CD14-positive monocyte (primary cell): Measurements from ENCODE around the gene CDK5. TPM values are rescaled to one million over a fixed set of nuclear protein-coding genes. Genes with fewer than 3 reads are reported as not detected.

Source experiments
- DNase-seq, 3 donors: peaks; one replicate each; pipeline ENCODE4 v3.0.0-alpha.2; 2011 to 2022
- H2AFZ ChIP-seq: 2 replicates; pipeline ENCODE4 v1.6.0; 2012; ENCODE audit warnings: mild to moderate bottlenecking, low read depth, low read length, inconsistent platforms; ENCODE audit not compliant: insufficient read depth, poor library complexity, severe bottlenecking
- H3K27ac ChIP-seq, 2 donors: 1 replicate in 1 of 2; 2 replicates in 1 of 2; pipeline ENCODE4 v1.5.1; 2012 to 2013; ENCODE audit warnings: low read length in 2 of 2, control low read depth in 1 of 2, inconsistent platforms in 1 of 2, low read depth in 1 of 2, mild to moderate bottlenecking in 1 of 2
- H3K27me3 ChIP-seq, 2 donors: one replicate each; pipeline versions ENCODE4 v1.6.0 to v1.6.1; 2011 to 2013; ENCODE audit warnings: low read length in 2 of 2; ENCODE audit not compliant: control insufficient read depth in 2 of 2, insufficient read depth in 2 of 2
- H3K36me3 ChIP-seq, 2 donors: replicated peaks in 1 of 2; 1 replicate in 1 of 2; 2 replicates in 1 of 2; pipeline versions ENCODE4 v1.5.1 to v1.6.1; 2012 to 2013; ENCODE audit warnings: low read length in 2 of 2, control low read depth in 1 of 2, inconsistent platforms in 1 of 2, mild to moderate bottlenecking in 1 of 2; ENCODE audit not compliant: insufficient read depth in 2 of 2, control insufficient read depth in 1 of 2
- H3K4me1 ChIP-seq, 2 donors: 1 replicate in 1 of 2; 2 replicates in 1 of 2; pipeline versions ENCODE4 v1.5.1 to v1.6.1; 2012 to 2013; ENCODE audit warnings: low read length in 2 of 2, control low read depth in 1 of 2, inconsistent platforms in 1 of 2, mild to moderate bottlenecking in 1 of 2, moderate library complexity in 1 of 2; ENCODE audit not compliant: insufficient read depth in 2 of 2, control insufficient read depth in 1 of 2
- H3K4me2 ChIP-seq: replicated peaks from 2 replicates; pipeline ENCODE3; 2012; ENCODE audit warnings: low read length, moderate library complexity, mild to moderate bottlenecking; ENCODE audit not compliant: poor library complexity, severe bottlenecking; ENCODE audit errors: extremely low read depth
- H3K4me3 ChIP-seq, 3 experiments: fragments of 200-600 bp in 1 of 3; sonication (generic) in 1 of 3; replicated peaks in 1 of 3; 1 replicate in 2 of 3; 2 replicates in 1 of 3; pipeline ENCODE4 v1.5.1; 2011 to 2013; ENCODE audit warnings: low read length in 3 of 3, mild to moderate bottlenecking in 3 of 3, control low read depth in 2 of 3, low read depth in 2 of 3, inconsistent platforms in 1 of 3, moderate library complexity in 1 of 3
- H3K79me2 ChIP-seq: 2 replicates; pipeline ENCODE4 v1.6.0; 2012; ENCODE audit warnings: mild to moderate bottlenecking, control low read depth, inconsistent platforms, low read length, moderate library complexity; ENCODE audit not compliant: insufficient read depth
- H3K9ac ChIP-seq: 2 replicates; pipeline ENCODE4 v1.6.0; 2017; ENCODE audit warnings: low read length, mild to moderate bottlenecking; ENCODE audit not compliant: insufficient read depth, poor library complexity, severe bottlenecking
- H3K9me3 ChIP-seq, 2 donors: replicated peaks in 1 of 2; 1 replicate in 1 of 2; 2 replicates in 1 of 2; pipeline versions ENCODE4 v1.5.1 to v1.6.1; 2012 to 2013; ENCODE audit warnings: low read length in 2 of 2, control low read depth in 1 of 2; ENCODE audit not compliant: control insufficient read depth in 1 of 2, insufficient read depth in 1 of 2
- H4K20me1 ChIP-seq: 2 replicates; pipeline ENCODE4 v1.6.0; 2012; ENCODE audit warnings: mild to moderate bottlenecking, low read length, control low read depth, moderate library complexity; ENCODE audit not compliant: insufficient read depth
- H3K27ac Mint-ChIP-seq, 7 donors: one replicate each; pipeline ENCODE4 v1.8.0; 2020; ENCODE audit warnings: mild to moderate bottlenecking in 7 of 7, mixed read lengths in 7 of 7, moderate library complexity in 6 of 7, inconsistent platforms in 2 of 7
- H3K27me3 Mint-ChIP-seq, 3 donors: one replicate each; pipeline ENCODE4 v1.8.0; 2021 to 2022; ENCODE audit warnings: low read depth in 3 of 3, mild to moderate bottlenecking in 3 of 3, mixed read lengths in 3 of 3, moderate library complexity in 3 of 3, inconsistent platforms in 1 of 3
- H3K36me3 Mint-ChIP-seq, 2 donors: one replicate each; pipeline ENCODE4 v1.8.0; 2020; ENCODE audit warnings: mixed read lengths in 2 of 2, inconsistent platforms in 1 of 2, mild to moderate bottlenecking in 1 of 2
- H3K4me1 Mint-ChIP-seq: one replicate; pipeline ENCODE4 v1.8.0; 2020; ENCODE audit warnings: mild to moderate bottlenecking, mixed read lengths
- H3K4me3 Mint-ChIP-seq, 2 donors: one replicate each; pipeline ENCODE4 v1.8.0; 2020; ENCODE audit warnings: mild to moderate bottlenecking in 2 of 2, mixed read lengths in 2 of 2, moderate library complexity in 1 of 2
- H3K9me3 Mint-ChIP-seq, 7 donors: one replicate each; pipeline ENCODE4 v1.8.0; 2020 to 2022; ENCODE audit warnings: mixed read lengths in 7 of 7, mild to moderate bottlenecking in 6 of 7, moderate library complexity in 6 of 7, inconsistent platforms in 2 of 7
- CTCF ChIP-seq: fragments of 200-600 bp; IDR thresholded peaks from one replicate; pipeline ENCODE4 v1.8.0; 2022; ENCODE audit warnings: antibody characterized with exemption, mild to moderate bottlenecking
- WGBS: methylation state at CpG from one replicate; pipeline ENCODE4 v1.1.5; 2013; ENCODE audit warnings: missing lambda C conversion rate; ENCODE audit not compliant: insufficient coverage; 5-methylcytosine and 5-hydroxymethylcytosine counted together
- intact Hi-C, 2 donors: fragments of 100-400 bp; cut with micrococcal nuclease; formaldehyde crosslinking; loops; one replicate each; pipeline versions ENCODE4 v1.15.0 to v1.15.1; 2023
- polyA plus RNA-seq, 3 donors: library from polyadenylated mRNA; depleted of rRNA in 1 of 3; unstranded in 2 of 3; stranded (reverse) in 1 of 3; fragments of 300-500 nt in 2 of 3; fragments of >200 nt in 1 of 3; fragmentation: Illumina TruSeq in 2 of 3; gene quantifications; 1 replicate in 2 of 3; 2 replicates in 1 of 3; pipeline ENCODE4 v1.2.3, GENCODE V29; 2012 to 2021

CDK5 gene
- polyA plus RNA-seq, 3 donors: 14.9 to 31.2 (median 24.9) TPM

- Histone ChIP-seq H3K4me1 (peaks cover 10 to 14% of the 10 kb centered on the region in 2 donors), H3K79me2 (peaks cover 19% of the 10 kb centered on the region), H3K9ac (no peak overlapping the region), H3K27me3 (no peaks in the 10 kb centered on the region), H4K20me1 (peaks cover 53% of the 10 kb centered on the region), H3K9me3 (no peaks in the 10 kb centered on the region), H3K4me3 (no peak overlapping the region), H3K27ac (no peak overlapping the region), H3K4me2 (no peak overlapping the region), H3K36me3 (peaks cover 54 to 69% of the 10 kb centered on the region in 2 donors), H2AFZ (no peak overlapping the region)
- Mint-ChIP-seq H3K9me3 (peaks cover 0 to 3% (median 0%) of the 10 kb centered on the region in 7 donors), H3K27me3 (peaks cover 0 to 1% (median 0%) of the 10 kb centered on the region in 3 donors), H3K4me3 (no peak overlapping the region), H3K4me1 (peaks cover 13% of the 10 kb centered on the region), H3K27ac (no peak overlapping the region), H3K36me3 (peaks cover 45 to 63% of the 10 kb centered on the region in 2 donors)
- intact Hi-C loops: loop anchor here in 1 of 2 donors (5.0 kb wide), 1 partner anchor 37 kb away; no protein-coding TSS in a partner anchor
- no peak for TF ChIP-seq CTCF
- WGBS: 92% methylated on average over 7 of the region's 7 CpGs
- DNase-seq: no peak
Measured at GRCh38 chr7:151075662-151075971, 17.9 kb upstream of the CDK5 start.

DNA sequence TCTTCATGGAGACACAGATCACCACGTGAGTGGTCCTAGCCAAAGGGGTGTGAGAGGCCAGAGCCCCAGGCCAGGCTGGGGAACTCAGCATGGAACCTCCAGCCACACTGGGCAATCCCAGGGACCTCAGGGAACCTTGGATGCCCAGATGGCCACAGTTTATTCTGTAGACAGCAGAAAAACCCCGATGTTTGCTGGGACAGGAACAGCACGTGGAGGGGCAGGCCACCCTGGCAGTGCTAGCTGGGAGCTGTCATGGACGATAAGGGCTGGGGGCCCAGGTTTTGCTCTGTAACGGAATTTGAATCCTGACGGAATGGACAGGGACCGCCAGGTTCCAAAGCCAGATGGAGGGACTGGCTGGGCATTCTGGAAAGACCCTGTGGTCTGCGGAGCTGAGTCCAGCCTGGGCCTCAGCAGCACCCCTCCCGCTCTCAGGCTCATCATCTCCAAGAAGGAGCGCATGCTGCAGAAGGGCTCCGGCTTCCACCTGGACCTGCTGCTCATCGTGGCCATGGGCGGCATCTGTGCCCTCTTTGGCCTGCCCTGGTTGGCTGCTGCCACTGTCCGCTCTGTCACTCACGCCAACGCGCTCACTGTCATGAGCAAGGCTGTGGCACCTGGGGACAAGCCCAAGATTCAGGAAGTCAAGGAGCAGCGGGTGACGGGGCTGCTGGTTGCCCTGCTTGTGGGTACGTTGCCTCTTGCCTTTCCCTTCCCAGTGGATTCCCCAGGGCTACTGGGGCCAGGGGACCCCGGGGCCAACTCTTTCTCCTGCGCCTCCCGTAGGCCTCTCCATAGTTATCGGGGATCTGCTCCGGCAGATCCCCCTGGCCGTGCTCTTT, 17.3 kb upstream of the CDK5 start:
- WGBS: 93% methylated on average over 26 of the region's 26 CpGs
- Mint-ChIP-seq H3K27me3 (peaks cover 0 to 1% (median 0%) of the 10 kb centered on the region in 3 donors), H3K4me3 (no peak overlapping the region), H3K4me1 (peaks cover 13% of the 10 kb centered on the region), H3K36me3 (peaks cover 51 to 69% of the 10 kb centered on the region in 2 donors), H3K9me3 (peaks cover 0 to 3% (median 0%) of the 10 kb centered on the region in 7 donors), H3K27ac (no peak overlapping the region)
- Histone ChIP-seq H3K9me3 (no peaks in the 10 kb centered on the region), H3K27me3 (no peaks in the 10 kb centered on the region), H3K4me3 (no peak overlapping the region), H3K36me3 (peaks cover 60 to 75% of the 10 kb centered on the region in 2 donors), H3K27ac (no peak overlapping the region), H3K4me2 (no peak overlapping the region), H2AFZ (no peak overlapping the region), H4K20me1 (peaks cover 51% of the 10 kb centered on the region), H3K9ac (no peak overlapping the region), H3K4me1 (peaks cover 8 to 11% of the 10 kb centered on the region in 2 donors), H3K79me2 (peaks cover 13% of the 10 kb centered on the region)
- DNase-seq: no peak
- TF ChIP-seq CTCF: no peak
- intact Hi-C loops: loop anchor here in 1 of 2 donors (5.0 kb wide), 1 partner anchor 37 kb away; no protein-coding TSS in a partner anchor
